Mesendoderm (in vitro differentiated cells): ENCODE measurements around the gene MORC1.
"Not testable (repeated sequence)": the region's sequence is repeated elsewhere in the genome, so short reads cannot be mapped to it uniquely, and the experiment has no call there.

Experiments
- DNase-seq: peaks from one replicate; pipeline ENCODE4 v3.0.0; 2013
- H2AK5ac ChIP-seq: 2 replicates; pipeline ENCODE4 v1.6.1; 2013; ENCODE audit warnings: low read length, inconsistent platforms
- H2BK120ac ChIP-seq: 2 replicates; pipeline ENCODE4 v1.6.1; 2013; ENCODE audit warnings: low read depth, mild to moderate bottlenecking, low read length, moderate library complexity, mixed read lengths
- H2BK15ac ChIP-seq: replicated peaks from 2 replicates; pipeline ENCODE4 v1.6.1; 2013; ENCODE audit warnings: low read depth, mild to moderate bottlenecking, moderate library complexity
- H2BK5ac ChIP-seq: 2 replicates; pipeline ENCODE4 v1.6.1; 2013; ENCODE audit warnings: low read length, inconsistent platforms
- H3K18ac ChIP-seq: 2 replicates; pipeline ENCODE4 v1.6.1; 2013; ENCODE audit warnings: mild to moderate bottlenecking, low read length, mixed read lengths
- H3K23ac ChIP-seq: one replicate; pipeline ENCODE4 v1.6.1; 2013; ENCODE audit warnings: low read length
- H3K27ac ChIP-seq: 2 replicates; pipeline ENCODE4 v1.5.1; 2013; ENCODE audit warnings: low read depth, mild to moderate bottlenecking, inconsistent platforms, low read length, moderate library complexity
- H3K27me3 ChIP-seq: 2 replicates; pipeline ENCODE4 v1.6.1; 2013; ENCODE audit warnings: low read length, control low read depth, mild to moderate bottlenecking, inconsistent platforms; ENCODE audit not compliant: insufficient read depth, poor library complexity
- H3K36me3 ChIP-seq: 2 replicates; pipeline ENCODE4 v1.6.1; 2013; ENCODE audit warnings: low read length, inconsistent platforms; ENCODE audit not compliant: control insufficient read depth, insufficient read depth
- H3K4ac ChIP-seq: one replicate; pipeline ENCODE4 v1.6.1; 2013; ENCODE audit warnings: low read depth, mild to moderate bottlenecking, low read length, moderate library complexity
- H3K4me1 ChIP-seq: 2 replicates; pipeline ENCODE4 v1.6.1; 2013; ENCODE audit warnings: low read depth, low read length, inconsistent platforms; ENCODE audit not compliant: control insufficient read depth
- H3K4me2 ChIP-seq: 2 replicates; pipeline ENCODE4 v1.6.1; 2013; ENCODE audit warnings: low read length
- H3K4me3 ChIP-seq: 2 replicates; pipeline ENCODE4 v1.5.1; 2013; ENCODE audit warnings: mild to moderate bottlenecking, low read length
- H3K56ac ChIP-seq: one replicate; pipeline ENCODE4 v1.6.1; 2013; ENCODE audit warnings: low read length
- H3K79me1 ChIP-seq: 2 replicates; pipeline ENCODE4 v1.6.1; 2013; ENCODE audit warnings: low read length, inconsistent platforms
- H3K79me2 ChIP-seq: 2 replicates; pipeline ENCODE4 v1.6.1; 2013; ENCODE audit warnings: mild to moderate bottlenecking, low read length; ENCODE audit not compliant: control insufficient read depth, insufficient read depth
- H3K9ac ChIP-seq: 2 replicates; pipeline ENCODE4 v1.6.1; 2013; ENCODE audit warnings: low read length, inconsistent platforms
- H4K5ac ChIP-seq: one replicate; pipeline ENCODE4 v1.6.1; 2013; ENCODE audit warnings: low read length
- H4K8ac ChIP-seq: one replicate; pipeline ENCODE4 v1.6.1; 2013; ENCODE audit warnings: low read depth, mild to moderate bottlenecking, control low read depth, low read length, moderate library complexity
- WGBS: extraction: QIAGEN DNeasy Blood & Tissue Kit; methylation state at CpG from one replicate; pipeline ENCODE4 v1.1.7; 2013; ENCODE audit warnings: low lambda C conversion rate, missing lambda C conversion rate; ENCODE audit not compliant: insufficient coverage; ENCODE audit errors: extremely low coverage; 5-methylcytosine and 5-hydroxymethylcytosine counted together

MORC1 gene

DNA sequence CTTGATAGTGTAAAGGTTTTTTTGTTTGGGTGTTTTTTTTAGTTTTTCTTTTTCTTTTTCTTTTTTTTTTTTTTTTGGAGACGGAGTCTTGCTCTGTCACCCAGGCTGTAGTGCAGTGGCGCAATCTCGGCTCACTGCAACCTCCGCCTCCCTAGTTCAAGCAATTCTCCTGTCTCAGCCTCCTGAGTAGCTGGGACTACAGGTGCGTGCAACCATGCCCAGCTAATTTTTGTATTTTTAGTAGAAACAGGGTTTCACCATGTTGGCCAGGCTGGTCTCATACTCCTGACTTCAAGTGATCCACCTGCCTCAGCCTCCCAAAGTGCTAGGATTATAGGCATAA lies 15.5 kb upstream of the MORC1 start:
- not testable (repeated sequence) for H4K8ac ChIP-seq, H3K18ac ChIP-seq, H3K4me2 ChIP-seq, H3K4me1 ChIP-seq, H3K36me3 ChIP-seq, H3K4me3 ChIP-seq, H3K27me3 ChIP-seq, H3K23ac ChIP-seq, H2BK5ac ChIP-seq, DNase-seq, H2BK120ac ChIP-seq, H2AK5ac ChIP-seq, H3K9ac ChIP-seq, H3K79me1 ChIP-seq, H2BK15ac ChIP-seq, H3K27ac ChIP-seq, H3K56ac ChIP-seq, H3K79me2 ChIP-seq, H4K5ac ChIP-seq, H3K4ac ChIP-seq
- no CpG with 5 or more reads among the region's 5 CpGs for WGBS

DNA sequence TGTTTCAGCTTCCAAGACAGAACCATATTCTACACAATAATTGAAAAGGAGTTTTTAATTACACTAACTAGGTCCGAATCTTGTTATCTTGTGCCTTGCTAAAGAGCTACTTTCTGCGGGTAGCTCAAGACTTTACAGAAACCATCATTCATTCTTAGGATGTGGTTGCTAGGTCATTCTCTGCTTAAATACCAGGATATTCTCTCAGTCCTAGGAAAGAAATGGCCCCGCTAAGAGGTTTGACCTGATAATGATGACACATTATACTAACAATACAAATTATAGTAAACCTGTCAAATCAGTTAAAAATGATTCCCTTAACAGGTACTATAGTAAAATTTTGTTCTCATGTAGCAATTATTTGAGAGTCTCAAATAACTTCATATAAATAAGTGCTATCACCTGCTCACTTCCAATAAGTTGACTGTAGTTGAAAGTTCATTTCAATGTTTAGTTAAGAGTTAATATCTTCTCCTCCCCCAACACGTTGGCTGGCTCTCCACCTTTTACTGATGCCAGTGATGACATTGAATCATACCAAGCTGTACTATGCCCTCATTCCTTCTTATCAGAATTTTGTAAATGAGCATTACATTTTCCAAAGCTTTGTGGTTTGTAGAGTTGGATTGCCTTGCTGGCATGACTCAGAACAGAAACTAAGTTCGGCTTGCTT lies 15.0 kb upstream of the MORC1 start:
- no peak overlapping the region for H2AK5ac ChIP-seq
- H3K79me1 ChIP-seq: no peaks in the 10 kb centered on the region
- no peak overlapping the region for H3K4ac ChIP-seq
- H2BK15ac ChIP-seq: no peak overlapping the region
- H3K4me2 ChIP-seq: no peak overlapping the region
- no peaks in the 10 kb centered on the region for H3K79me2 ChIP-seq
- H3K4me3 ChIP-seq: no peak overlapping the region
- no peak overlapping the region for H3K56ac ChIP-seq
- no peaks in the 10 kb centered on the region for H3K36me3 ChIP-seq
- H3K18ac ChIP-seq: no peak overlapping the region
- no peak overlapping the region for H2BK5ac ChIP-seq
- H4K8ac ChIP-seq: no peak overlapping the region
- no peak overlapping the region for H3K27ac ChIP-seq
- no peak overlapping the region for H3K23ac ChIP-seq
- DNase-seq: no peak
- no peaks in the 10 kb centered on the region for H3K4me1 ChIP-seq
- H2BK120ac ChIP-seq: no peak overlapping the region
- no peak overlapping the region for H4K5ac ChIP-seq
- WGBS: no CpG with 5 or more reads among the region's 5 CpGs
- no peak overlapping the region for H3K9ac ChIP-seq
- H3K27me3 ChIP-seq: no peaks in the 10 kb centered on the region

DNA sequence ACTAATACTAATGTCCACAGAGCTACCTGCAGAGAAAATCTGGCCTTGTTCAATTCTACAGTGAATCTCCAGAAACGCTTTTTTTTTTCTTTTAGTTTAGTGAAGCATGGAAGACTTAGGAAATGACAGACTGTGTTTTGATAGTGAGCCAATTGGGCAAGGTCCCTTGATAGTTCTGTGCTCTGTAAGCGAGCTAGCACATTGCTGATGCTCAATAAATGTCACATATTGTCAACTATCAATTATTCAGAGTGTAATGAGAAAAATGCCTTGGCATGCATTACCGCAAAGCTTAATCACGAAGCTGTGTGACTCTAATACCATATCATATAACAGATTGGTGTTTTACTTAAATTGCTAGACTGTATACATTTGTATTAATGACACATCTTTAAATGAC lies 13.3 kb upstream of the MORC1 start:
- Histone ChIP-seq H2BK120ac (no peak overlapping the region), H2AK5ac (no peak overlapping the region), H3K56ac (no peak overlapping the region), H3K4ac (no peak overlapping the region), H3K4me1 (no peaks in the 10 kb centered on the region), H3K27ac (no peak overlapping the region), H3K23ac (no peak overlapping the region), H2BK5ac (no peak overlapping the region), H4K8ac (no peak overlapping the region), H3K4me2 (no peak overlapping the region), H3K79me2 (no peaks in the 10 kb centered on the region), H2BK15ac (no peak overlapping the region), H3K27me3 (no peaks in the 10 kb centered on the region), H3K36me3 (no peaks in the 10 kb centered on the region), H3K9ac (no peak overlapping the region), H3K4me3 (no peak overlapping the region), H4K5ac (no peak overlapping the region), H3K18ac (no peak overlapping the region), H3K79me1 (no peaks in the 10 kb centered on the region)
- WGBS: no CpG with 5 or more reads among the region's 4 CpGs
- DNase-seq: no peak

DNA sequence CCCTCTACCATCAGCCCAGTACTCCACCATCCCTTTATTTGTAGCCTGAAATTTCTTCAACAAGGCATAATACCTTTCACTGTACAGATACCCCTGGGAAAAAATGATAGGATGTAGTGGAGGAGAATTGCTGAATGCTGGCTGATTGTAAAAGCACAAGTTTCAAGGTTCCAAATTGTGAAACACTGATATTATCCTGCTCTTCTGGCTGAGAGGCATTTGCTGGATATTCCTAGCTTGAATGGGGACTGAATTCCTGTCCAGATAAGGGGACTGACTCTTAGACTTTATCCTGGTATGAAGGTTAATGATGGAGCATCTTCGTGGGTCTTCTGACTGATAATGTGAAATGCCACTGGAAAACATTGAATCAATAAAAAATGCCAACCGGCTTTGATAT lies 9.6 kb upstream of the MORC1 start:
- no peak overlapping the region for H4K5ac ChIP-seq
- H3K27me3 ChIP-seq: no peaks in the 10 kb centered on the region
- H3K4me1 ChIP-seq: no peaks in the 10 kb centered on the region
- no peak overlapping the region for H2AK5ac ChIP-seq
- H3K36me3 ChIP-seq: no peaks in the 10 kb centered on the region
- no peak overlapping the region for H2BK5ac ChIP-seq
- DNase-seq: no peak
- H3K79me2 ChIP-seq: no peaks in the 10 kb centered on the region
- H3K56ac ChIP-seq: no peak overlapping the region
- no peak overlapping the region for H3K27ac ChIP-seq
- H3K18ac ChIP-seq: no peak overlapping the region
- no peak overlapping the region for H2BK15ac ChIP-seq
- H3K4ac ChIP-seq: no peak overlapping the region
- no peaks in the 10 kb centered on the region for H3K79me1 ChIP-seq
- no peak overlapping the region for H3K4me2 ChIP-seq
- H3K4me3 ChIP-seq: no peak overlapping the region
- WGBS: no CpG with 5 or more reads among the region's 2 CpGs
- no peak overlapping the region for H3K23ac ChIP-seq
- no peak overlapping the region for H4K8ac ChIP-seq
- H2BK120ac ChIP-seq: no peak overlapping the region
- H3K9ac ChIP-seq: no peak overlapping the region

DNA sequence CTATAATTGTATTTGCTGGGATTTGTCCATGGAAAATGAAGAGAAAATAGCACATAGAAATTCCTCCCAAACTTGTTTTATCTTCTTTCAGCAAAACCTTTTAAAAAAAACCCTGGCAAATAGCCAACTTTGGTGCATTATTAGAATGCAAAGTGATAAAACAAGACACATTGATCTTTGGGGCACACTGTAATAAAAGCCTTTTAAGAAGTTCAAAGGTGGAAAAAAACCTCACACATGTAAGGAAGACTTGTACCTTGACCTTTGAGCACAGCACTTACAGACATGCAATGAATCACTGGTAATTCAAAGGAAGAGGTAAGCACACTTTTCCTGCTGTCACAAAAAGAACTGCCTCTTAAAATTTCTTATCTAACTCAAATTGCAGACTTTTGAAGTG lies 8.0 kb upstream of the MORC1 start:
- no peaks in the 10 kb centered on the region for H3K36me3 ChIP-seq
- no peak overlapping the region for H2AK5ac ChIP-seq
- no peak overlapping the region for H3K4me2 ChIP-seq
- no peak for DNase-seq
- H3K79me1 ChIP-seq: no peaks in the 10 kb centered on the region
- no peak overlapping the region for H3K23ac ChIP-seq
- H3K4ac ChIP-seq: no peak overlapping the region
- no peak overlapping the region for H3K56ac ChIP-seq
- H3K4me3 ChIP-seq: no peak overlapping the region
- no peak overlapping the region for H2BK15ac ChIP-seq
- H3K79me2 ChIP-seq: no peaks in the 10 kb centered on the region
- H3K18ac ChIP-seq: no peak overlapping the region
- no peak overlapping the region for H3K27ac ChIP-seq
- no peaks in the 10 kb centered on the region for H3K4me1 ChIP-seq
- H2BK120ac ChIP-seq: no peak overlapping the region
- no peak overlapping the region for H4K8ac ChIP-seq
- no peaks in the 10 kb centered on the region for H3K27me3 ChIP-seq
- H4K5ac ChIP-seq: no peak overlapping the region
- no peak overlapping the region for H3K9ac ChIP-seq
- H2BK5ac ChIP-seq: no peak overlapping the region

DNA sequence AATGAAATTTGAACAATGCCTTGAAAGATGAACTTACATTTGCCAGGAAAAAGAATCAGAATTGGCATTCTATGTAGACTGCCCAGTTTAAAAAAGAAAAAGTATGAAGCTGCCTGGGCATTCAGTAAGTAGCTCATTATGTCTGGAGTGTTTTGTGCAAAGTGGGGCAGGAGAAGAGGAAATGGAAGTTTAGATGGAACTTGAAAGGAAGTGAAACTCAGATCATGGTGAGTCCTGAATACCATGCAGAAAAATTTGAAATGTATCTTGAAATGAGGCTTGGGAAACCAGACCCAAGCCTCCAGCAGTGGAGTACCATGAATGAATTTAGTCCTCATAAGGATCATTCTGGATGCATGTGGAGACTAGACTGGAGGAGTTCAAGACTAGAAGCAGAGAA lies 4.8 kb upstream of the MORC1 start:
- Histone ChIP-seq H3K79me1 (no peaks in the 10 kb centered on the region), H3K4ac (no peak overlapping the region), H2BK15ac (no peak overlapping the region), H3K23ac (no peak overlapping the region), H3K36me3 (no peaks in the 10 kb centered on the region), H3K4me1 (no peaks in the 10 kb centered on the region), H3K27me3 (no peaks in the 10 kb centered on the region), H3K56ac (no peak overlapping the region), H2BK120ac (no peak overlapping the region), H4K5ac (no peak overlapping the region), H3K27ac (no peak overlapping the region), H2AK5ac (no peak overlapping the region), H3K4me3 (no peak overlapping the region), H4K8ac (no peak overlapping the region), H2BK5ac (no peak overlapping the region), H3K18ac (no peak overlapping the region), H3K79me2 (no peaks in the 10 kb centered on the region), H3K9ac (no peak overlapping the region), H3K4me2 (no peak overlapping the region)
- no peak for DNase-seq
